OCI-M2 (cell line): ENCODE results near the gene BMPR2.
A peak's percentile ranks its signal among the peaks of the same experiment; 100 is the strongest.
"Not testable (repeated sequence)": the region's sequence is repeated elsewhere in the genome, so short reads cannot be mapped to it uniquely, and the experiment has no call there.

Experiments
- DNase-seq: peaks from one replicate; lab custom pipeline; 2025; ENCODE audit not compliant: unreplicated experiment; lab: John Stamatoyannopoulos, UW

BMPR2 gene

GRCh38 chr2:202519453-202519852 lies 143.3 kb downstream of the BMPR2 start:
- no peak for DNase-seq

DNA sequence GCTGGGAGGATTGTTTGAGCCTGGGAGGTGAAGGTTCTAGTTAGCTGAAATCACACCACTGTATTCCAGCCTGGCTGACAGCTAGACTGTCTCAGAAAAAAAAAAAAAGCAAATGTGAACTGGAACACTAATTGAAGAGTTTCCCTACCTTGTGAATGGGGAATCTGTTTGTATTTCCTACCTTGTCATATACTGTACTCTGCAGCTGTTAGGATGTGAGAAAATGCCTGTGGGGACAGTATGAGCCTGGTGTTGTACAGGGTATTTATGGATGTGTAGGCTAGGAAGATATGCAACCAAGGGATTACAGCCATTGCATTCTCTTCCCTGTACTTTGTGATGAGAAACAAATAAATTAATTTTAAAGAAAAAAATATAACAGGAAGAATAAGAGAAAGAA lies 145.3 kb downstream of the BMPR2 start:
- DNase-seq = no peak

GRCh38 chr2:202529389-202529788 lies 153.3 kb downstream of the BMPR2 start:
- no peak for DNase-seq

- DNase-seq = peak; percentile 0
Measured at GRCh38 chr2:202530038-202530437, 153.9 kb downstream of the BMPR2 start.

DNA sequence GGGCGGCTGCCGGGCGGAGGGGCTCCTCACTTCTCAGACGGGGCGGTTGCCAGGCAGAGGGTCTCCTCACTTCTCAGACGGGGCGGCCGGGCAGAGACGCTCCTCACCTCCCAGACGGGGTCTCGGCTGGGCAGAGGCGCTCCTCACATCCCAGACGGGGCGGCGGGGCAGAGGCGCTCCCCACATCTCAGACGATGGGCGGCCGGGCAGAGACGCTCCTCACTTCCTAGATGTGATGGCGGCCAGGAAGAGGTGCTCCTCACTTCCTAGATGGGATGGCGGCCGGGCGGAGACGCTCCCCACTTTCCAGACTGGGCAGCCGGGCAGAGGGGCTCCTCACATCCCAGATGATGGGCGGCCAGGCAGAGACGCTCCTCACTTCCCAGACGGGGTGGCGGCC lies 159.2 kb downstream of the BMPR2 start:
- not testable (repeated sequence) for DNase-seq

GRCh38 chr2:202541137-202541536 lies 165.0 kb downstream of the BMPR2 start:
- no peak for DNase-seq

GRCh38 chr2:202542142-202542541 lies 166.0 kb downstream of the BMPR2 start:
- DNase-seq = no peak

DNA sequence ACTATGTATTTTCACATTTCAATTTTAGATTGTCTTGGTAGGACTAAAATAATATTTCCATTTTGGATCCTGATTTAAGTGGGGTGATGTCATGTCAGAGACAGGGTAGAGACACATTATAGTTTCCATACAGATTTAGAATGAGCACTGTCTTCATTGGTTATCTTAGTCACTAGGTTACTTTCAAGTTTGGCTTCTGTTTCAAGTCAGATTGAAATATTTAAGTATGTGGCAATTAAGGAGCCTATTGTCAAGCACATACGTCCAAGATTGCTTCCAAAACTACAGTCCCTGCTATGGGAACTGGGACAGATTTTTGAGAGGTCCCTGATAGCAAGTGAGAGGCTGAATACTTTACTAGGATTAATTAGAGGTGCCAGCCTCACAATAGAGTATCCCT lies 169.4 kb downstream of the BMPR2 start:
- DNase-seq = no peak

DNA sequence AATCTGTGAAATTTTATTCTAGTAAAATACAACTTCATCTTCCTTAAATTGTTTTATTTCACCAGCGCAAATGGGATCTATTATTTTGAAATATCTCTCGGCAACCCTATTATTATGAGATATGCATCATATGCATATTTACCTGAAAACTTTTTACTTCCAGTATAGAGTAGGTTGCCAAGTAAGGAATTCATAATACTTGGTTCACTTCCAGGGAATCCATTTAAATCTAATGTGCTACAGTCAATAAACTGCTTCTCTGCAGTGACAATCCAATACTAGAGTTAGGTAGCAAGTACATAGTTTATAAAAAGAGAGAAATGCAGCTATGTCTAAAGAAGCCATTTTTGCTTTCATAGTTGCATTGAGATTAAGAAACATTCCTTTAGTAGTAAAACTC lies 169.8 kb downstream of the BMPR2 start:
- DNase-seq = no peak

DNA sequence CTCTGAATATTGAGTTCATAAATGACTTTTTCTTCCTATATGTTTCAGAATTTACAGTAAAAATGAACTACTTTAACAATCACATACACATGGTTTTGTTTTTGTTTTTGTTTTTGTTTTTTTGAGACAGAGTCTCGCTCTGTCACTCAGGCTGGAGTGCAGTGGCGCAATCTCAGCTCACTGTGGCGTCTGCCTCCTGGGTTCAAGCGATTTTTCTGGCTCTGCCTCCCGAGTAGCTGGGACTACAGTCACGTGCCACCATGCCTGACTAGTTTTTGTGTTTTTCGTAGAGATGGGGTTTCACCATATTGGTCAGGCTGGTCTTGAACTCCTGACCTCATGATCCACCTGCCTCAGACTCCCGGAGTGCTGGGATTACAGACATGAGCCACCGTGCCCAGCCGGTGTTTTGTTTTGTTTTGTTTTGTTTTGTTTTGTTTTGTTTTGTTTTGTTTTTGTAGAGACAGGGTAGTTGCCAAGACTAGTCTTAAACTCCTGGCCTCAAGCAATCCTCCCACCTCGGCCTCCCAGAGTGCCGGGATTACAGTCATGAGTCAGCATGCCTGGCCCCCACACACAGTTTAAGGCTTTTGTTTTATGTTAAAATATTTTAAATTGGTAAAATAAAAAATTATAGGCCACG lies 170.5 kb downstream of the BMPR2 start:
- not testable (repeated sequence) for DNase-seq

DNA sequence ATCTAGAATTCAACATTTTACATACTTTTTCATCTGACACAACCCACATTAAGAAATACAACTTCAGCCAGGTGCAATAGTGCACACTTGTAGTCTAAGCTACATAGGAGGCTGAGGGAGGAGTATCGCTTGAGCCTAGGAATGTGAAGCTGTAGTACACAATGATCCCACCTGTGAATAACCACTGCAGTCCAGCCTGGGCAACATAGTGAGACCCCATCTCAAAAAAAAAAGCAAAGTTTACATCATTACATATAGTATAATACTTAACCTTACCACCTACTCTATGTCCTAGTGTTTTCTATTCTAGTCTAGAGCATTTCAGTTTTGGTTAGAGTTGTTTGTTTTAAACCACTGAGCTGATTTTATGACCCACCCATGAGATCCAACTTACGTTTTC lies 172.1 kb downstream of the BMPR2 start:
- no peak for DNase-seq

GRCh38 chr2:202551000-202551399 lies 174.9 kb downstream of the BMPR2 start:
- DNase-seq = not testable (repeated sequence)

- DNase-seq = no peak
Measured at GRCh38 chr2:202555356-202555755, 179.2 kb downstream of the BMPR2 start.

DNA sequence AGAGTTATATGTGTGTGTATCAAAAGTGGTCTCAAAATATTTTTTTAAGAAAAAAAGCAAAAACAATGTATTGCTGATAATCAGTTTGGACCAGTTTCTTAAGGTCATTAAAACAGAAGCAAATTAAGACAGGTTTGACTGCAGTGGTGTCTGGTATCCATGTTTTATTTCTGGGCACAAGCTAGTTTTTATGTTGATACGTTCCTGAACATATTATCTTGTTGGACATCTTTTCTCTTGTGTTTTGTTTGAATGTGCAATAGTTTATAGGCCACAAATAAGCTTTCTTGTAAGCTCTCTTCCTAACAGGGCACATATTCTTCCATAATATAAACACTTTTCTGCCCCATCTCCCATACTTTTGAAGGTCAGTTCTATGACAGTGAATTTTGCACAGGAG lies 184.1 kb downstream of the BMPR2 start:
- no peak for DNase-seq

- no peak for DNase-seq
Measured at GRCh38 chr2:202564226-202564625, 188.1 kb downstream of the BMPR2 start.

GRCh38 chr2:202566286-202566685 lies 190.2 kb downstream of the BMPR2 start:
- no peak for DNase-seq

DNA sequence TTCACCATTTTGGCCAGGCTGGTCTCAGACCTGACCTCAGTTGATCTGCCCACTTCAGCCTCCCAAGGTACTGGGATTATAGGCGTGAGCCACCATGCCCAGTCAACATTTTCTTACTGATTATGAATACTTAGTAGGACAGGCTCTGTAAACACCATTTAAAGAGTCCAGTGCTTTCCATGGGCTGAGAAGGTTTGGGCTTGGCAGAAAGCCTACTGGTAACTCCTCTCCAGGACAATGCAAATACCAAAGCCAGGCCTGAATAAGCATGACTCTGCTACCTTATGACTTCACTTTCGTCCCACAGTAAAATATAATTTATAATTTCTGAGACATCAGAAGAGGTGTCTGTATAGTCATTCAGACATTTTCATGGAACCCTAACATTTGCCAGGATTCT lies 198.4 kb downstream of the BMPR2 start:
- DNase-seq = no peak

DNA sequence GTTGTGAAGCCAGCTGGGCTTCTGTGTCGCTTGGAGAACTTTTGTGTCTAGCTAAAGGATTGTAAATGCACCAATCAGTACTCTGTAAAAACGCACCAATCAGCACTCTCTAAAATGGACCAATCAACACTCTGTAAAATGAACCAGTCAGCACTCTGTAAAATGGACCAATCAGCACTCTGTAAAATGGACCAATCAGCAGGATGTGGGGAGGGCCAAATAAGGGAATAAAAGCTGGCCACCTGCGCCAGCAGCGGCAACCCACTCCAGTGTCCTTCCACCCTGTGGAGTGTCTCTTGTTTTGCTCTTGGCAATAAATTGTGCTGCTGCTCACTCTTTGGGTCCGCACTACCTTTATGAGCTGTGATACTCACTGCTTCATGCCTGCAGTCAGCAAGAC lies 199.1 kb downstream of the BMPR2 start:
- DNase-seq = not testable (repeated sequence)

DNA sequence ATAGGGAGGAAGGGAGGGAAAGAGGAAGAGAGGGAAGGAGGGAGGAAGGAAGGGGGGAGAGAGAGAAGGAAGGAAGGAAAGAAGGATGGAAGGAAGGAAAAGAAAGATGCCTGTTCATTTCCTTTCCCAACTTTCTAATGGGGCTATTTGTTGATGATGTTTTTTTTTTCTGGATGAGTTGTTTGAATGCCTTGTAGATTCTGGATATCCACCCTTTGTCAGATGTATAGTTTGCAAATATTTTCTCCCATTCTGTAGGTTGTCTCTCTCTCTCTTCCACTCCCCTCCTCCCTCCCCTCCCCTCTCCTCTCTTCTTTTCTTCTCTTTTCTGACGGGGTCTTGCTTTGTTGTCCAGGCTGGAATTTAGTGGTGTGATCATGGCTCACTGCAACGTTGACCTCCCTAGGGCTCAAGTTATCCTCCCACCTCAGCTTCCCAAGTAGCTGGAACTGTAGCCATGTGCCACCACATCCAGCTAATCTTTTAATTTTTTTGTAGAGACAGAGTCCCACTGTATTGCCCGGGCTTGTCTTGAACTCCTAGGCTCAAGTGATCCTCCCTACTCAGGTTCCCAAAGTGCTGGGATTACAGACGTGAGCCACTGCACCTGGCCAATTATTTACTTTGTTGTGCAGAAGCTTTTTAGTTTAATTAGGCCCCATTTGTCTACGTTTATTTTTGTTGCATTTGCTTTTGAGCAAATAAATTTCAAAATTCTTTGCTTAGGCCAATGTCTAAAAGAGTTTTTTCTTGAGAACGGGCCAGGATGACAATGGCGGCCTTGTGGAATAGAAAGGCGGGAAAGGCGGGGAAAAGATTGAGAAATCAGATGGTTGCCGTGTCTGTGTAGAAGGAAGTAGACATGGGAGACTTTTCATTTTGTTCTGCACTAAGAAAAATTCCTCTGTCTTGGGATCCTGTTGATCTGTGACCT lies 201.4 kb downstream of the BMPR2 start:
- no peak for DNase-seq

GRCh38 chr2:202582846-202583245 lies 206.7 kb downstream of the BMPR2 start:
- not testable (repeated sequence) for DNase-seq

- no peak for DNase-seq
Measured at GRCh38 chr2:202583709-202584219, 207.6 kb downstream of the BMPR2 start.
